HL-60/S4 treated with retinoic acid at 250 ng/mL for 4 days and 3 days (cell line): Measurements from ENCODE around the gene TUBA1A.
"Not testable (repeated sequence)": the region's sequence is repeated elsewhere in the genome, so short reads cannot be mapped to it uniquely, and the experiment has no call there.

ENCODE experiments used
- in situ Hi-C: fragments of 300-500 bp; cut with MboI; formaldehyde crosslinking; loops from 2 replicates; pipeline ENCODE4 v1.7.0; 2022; ENCODE audit warnings: low sequenced_read_pairs

Gene TUBA1A

DNA sequence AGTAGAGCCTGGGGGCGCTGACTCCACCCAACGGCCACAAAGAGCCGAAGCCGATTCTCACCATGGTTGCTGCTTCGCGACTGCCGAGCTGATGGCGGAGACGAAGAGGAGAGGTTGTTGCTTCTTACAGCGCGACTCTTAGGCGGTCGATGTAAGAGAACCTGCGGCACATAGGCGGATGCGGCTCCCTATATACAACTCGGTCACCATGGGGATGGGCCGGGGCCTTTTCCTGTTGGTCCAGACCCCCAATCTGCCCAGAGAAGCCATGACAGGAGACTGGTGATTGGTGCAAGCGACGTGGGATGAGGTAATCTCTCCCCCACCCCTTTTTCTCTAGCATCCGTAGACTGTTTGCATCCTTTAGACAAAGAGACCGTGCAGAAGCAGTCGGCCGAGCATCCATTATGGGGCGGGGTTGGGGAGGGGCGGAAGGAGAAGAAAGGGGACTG lies at the start of gene TUBA1A:
Gene TUBA1A (minus strand): TSS at position 165 of the 452 bp plus-strand sequence. CDS start 101 bp downstream, at position 64.
- in situ Hi-C loops, result no loop called here

DNA sequence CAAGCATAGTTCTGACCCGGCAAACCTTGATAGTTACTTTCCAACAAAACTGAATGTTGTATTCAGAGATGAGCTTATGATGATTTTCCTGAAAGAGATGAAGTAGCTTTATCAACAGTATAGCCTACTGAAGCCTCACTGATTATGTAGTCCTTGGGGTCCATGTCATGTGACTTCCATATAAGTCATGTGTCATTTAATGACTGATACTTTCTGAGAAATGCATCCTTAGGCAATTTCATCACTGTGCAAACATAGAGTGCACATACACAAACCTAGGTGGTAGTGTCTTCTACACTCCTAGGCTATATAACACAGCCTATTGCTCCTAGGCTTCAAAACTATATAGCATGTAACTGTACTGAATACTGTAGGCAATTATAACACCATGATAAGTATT lies 47.5 kb upstream of the TUBA1A start:
- in situ Hi-C loops, result loop anchor here (10.0 kb wide), 1 partner anchor 172 kb away; the partner anchor contains the start of genes KMT2D and RHEBL1

DNA sequence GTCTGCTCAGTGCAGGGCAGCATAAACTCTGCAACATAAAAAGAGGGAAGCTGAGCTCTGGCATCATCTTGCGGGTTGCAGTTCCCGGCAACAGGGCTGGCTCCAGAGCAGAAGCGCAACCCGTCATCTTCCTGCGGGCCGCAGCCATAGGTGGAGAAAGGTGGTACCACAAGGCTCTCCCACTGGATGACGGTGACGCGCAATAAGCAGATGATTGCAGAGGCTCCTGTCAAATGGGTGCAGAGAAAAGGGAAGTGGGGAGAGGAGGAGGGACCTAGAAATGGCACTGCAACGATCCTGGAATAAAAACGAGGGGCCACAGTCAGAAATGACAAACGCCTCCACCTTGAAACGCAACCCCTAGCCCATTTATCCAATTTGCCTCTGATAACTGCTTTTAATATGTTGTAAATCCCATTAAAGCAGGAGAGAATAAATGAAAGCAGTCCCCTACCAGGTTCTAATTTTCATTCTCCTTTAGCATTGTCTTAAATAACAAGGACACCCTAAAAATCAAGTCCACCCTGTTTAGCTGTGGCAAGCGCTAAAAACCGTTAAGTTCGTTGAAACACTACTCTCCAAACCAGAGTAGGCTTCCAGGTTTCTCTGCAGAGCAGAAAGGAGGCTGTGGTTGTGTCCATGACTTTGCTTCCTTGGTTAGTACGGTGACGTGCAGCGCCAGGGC lies 45.1 kb upstream of the TUBA1A start:
- in situ Hi-C loops, result loop anchor here (10.0 kb wide), 1 partner anchor 169 kb away; the partner anchor contains the start of genes KMT2D and RHEBL1

DNA sequence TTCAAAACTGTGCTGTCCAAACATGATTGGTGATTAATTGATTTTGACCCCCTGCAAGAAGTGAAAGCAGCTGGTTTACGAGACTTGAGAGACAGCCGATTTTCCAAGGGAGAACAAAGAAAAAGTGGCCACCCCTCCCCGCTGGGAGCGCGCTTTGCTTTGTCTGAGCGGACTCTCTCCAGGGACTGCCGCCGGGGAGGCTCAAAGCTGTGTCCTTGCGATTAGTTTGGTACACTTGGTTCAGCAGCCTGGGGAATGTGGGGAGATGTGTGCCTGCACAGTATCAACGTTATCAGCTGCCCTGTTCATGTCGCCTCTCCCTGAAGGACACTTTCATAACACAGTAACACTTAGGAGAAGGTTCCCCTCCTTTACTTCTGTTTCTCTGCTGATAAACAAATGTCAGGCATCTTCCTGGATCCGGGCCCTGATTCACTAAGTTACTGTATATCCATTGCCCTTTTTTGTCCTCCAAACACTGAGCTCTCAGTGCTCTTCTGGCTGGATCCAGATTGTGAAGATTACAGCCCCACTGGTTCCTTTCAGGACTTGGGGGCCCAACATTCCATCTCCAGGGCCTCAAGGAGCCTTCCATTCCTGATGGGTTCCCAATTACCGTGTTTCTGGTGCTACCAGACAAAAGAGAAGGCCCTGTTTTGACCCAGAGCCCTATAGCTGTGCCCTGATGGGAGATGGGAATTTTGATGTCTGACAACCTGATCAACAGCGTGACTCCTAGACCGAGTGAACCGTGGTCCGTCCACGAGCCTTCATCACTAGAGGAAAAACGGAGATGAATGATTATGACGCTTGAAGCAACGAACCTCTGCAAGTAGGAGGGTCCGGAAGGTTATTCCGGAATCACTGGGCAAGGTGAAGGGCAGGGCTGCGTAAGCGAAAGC lies 44.3 kb upstream of the TUBA1A start:
- in situ Hi-C loops, result loop anchor here (10.0 kb wide), 1 partner anchor 168 kb away; the partner anchor contains the start of genes KMT2D and RHEBL1

DNA sequence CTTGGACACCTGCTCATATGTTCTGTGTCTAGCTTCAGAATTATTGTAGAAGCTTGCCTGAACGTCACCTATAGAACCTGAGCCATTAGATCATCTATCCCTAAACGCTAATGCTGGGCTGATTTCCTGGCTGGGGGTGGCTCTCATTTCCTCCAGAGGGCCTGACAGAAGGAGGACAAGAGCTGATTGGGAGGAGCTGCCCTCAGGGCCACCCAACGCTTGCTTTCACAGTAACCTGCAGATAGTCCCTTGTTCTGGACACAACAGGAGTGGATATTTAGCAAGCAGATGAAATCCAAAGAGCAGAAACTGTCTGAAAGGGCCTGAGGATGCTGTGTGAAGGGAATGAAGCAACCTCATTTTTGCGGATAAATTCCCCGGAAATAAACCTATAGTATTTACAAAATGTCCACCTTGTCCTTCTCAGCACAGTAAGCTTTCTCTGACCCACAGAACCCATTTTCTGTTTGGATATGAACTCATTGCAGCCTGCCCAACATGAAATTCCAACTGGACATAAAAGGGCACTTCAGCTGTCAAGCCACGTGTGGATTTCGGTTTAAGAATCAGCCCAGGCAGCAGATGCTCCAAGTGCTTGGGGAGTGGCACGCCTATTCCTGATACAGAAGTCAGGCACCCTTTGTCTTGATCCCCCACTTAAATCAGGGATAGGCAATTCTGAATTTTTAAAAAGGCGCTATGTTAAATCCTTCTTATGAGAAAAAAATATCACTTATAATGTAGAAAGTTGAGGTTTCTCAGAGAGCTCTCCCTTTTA lies 43.2 kb upstream of the TUBA1A start:
- in situ Hi-C loops, result loop anchor here (10.0 kb wide), 1 partner anchor 167 kb away; the partner anchor contains the start of genes KMT2D and RHEBL1

DNA sequence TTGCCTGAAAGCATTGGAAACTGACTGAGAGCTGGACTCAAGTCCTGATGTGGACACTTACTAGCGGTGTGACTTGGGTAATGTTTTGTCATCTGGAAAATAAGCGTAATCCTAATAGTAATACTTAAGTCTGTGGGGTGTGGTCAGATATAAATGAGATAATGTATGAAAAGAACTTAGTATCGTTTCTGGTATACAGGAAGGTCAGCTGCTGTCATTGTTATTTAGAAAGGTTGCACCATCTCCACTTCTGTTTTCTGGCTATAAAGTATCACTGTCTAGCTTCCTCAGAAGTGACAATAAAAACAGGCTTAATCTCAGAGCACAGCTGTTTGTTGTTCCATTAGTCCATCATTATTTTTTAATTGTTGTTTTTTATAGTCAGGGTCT lies 41.9 kb upstream of the TUBA1A start:
- in situ Hi-C loops, result loop anchor here (10.0 kb wide), 1 partner anchor 166 kb away; the partner anchor contains the start of genes KMT2D and RHEBL1

DNA sequence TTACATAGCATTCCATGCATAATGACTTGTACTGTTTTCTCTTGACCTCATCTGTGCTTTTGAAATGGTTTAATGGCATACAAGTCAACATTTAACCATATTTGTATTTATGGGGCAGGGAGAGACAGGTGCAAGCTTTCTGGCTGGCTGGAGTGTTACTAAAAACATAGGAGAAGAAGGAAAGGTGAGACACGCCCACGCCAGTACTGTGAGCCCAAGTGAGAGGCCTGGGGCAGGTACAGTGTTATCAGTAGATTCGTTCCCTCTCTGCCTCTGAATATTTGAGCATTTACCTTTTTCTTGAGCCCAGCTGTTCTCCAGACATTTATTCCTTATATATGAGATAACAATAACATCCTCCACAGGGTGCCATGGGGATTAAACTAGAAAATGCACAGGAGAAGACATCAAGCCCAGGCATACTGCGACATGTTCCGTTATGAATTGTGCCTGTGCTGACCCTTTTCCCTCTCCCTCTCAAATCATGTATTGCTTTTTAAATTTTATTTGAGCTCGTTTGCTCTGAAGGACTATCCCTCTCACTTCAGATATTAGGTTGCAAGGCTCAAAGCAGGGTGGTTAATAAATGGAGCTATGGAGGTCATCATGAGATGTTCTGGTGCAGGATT lies 41.4 kb upstream of the TUBA1A start:
- in situ Hi-C loops, result loop anchor here (10.0 kb wide), 1 partner anchor 165 kb away; the partner anchor contains the start of genes KMT2D and RHEBL1

DNA sequence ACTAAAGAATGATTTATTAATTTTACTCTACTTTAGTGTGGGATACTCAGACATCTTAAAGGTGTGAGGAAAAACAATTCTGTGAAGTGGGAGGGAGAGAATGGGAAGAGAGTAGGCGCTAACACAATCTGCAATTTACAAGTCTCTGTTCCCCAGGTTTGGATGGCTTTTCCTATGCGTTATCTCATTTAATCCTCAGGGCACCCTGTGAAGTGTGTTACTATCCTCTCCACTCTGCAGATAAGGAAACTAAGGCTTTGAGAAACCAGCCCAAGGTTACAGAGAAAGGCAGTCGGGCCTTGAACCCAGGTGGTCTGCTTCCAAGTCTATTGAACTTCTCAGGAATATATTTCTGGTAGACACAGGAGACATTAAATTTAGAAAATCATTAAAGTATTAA lies 39.8 kb upstream of the TUBA1A start:
- in situ Hi-C loops, result no loop called here

DNA sequence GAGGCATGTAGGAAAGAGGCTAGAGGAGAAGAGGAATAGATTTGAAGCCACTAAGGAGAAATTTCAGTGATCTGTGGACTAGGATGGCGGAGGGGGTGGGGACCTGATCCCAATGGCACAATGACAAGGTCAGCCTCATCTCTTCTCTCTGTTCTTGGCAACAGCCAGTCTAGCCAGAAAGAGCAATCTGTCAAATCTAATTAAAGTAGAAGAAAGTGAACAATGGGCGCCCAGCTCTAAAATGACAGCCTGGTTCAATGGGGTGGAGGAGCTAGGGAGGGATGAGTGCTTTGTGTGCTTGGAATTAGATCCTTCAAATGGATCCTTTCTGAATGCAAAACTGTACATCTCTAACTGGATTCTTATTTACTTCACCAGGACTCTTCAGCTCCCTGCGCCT lies 38.8 kb upstream of the TUBA1A start:
- in situ Hi-C loops, result no loop called here

DNA sequence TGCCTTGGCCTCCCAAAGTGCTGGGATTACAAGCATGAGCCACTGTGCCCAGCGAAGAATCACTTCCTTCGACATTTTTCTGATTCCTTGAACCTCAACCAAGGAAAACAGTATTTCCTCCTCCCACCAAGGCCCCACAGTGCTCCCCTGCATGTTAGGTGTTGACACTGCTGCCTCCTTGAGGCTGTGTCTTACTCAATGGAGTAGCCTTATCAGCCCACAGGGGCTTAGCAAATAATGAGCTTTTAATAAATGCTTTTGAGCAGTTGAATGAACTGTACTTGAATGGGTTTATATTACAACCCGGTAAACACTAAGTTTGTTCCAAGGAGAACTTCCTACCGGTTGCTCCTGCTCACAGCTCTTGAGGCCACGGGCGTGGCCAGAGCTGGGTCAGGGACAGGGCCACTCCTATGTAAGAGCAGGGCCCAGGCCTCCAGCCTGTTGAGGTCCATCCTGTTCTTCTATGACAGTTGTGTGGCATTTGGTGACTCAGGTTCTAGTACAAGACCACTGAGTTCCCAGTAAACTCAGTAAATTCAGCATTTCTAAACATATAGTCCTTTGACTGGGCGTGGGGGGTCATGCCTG lies 36.8 kb upstream of the TUBA1A start:
- in situ Hi-C loops, result no loop called here

DNA sequence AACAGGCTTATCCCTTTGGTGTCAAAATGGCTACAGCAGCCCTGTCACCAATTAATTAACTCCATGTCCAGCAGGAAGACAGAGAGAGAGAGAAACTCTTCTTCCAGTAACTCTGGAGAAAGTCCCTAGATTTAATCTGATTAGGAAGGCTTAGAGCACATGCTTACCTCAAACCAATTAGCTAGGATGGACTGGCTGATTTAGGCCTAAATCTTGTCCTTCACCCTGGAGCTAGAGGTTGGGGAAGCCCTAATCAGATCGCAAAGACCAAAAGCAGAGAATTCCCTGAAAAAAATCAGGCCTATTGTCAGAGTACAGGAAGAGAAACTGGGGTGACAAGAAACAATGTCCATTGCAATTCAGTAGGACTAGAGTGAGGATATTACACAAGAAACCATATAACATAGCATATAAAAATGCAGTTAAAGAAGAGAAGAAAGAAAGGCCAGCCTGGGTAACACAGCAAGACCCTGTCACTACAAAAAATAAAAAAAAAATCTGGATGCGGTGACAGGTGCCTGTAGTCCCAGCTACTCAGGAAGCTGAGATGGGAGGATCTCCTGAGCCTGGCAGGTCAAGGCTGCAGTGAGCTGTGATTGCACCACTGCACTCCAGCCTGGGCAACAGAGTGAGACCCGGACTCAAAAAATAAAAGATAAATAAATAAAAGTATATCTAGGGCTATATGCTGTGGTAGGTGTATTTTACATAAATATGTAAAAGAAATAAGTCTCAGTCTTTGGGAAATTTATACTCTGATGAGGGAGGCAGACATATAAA lies 34.9 kb upstream of the TUBA1A start:
- in situ Hi-C loops, result no loop called here

DNA sequence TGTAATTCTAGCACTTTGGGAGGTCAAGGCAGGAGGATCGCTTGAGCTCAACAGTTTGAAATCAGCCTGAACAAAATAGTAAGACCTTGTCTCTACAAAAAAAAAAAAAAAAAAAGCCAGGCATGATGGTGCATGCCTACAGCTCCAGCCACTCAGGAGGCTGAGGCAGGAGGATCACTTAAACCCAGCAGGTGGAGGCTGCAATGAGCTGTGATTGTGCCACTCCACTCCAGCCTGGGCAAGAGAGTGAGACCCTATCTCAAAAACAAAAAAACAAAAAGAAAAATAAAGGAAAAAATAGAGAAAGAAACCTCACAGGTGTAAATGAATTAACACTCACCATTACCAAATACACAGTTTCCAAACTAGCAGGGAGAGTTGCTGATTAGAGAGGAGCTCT lies 34.2 kb upstream of the TUBA1A start:
- in situ Hi-C loops, result no loop called here

DNA sequence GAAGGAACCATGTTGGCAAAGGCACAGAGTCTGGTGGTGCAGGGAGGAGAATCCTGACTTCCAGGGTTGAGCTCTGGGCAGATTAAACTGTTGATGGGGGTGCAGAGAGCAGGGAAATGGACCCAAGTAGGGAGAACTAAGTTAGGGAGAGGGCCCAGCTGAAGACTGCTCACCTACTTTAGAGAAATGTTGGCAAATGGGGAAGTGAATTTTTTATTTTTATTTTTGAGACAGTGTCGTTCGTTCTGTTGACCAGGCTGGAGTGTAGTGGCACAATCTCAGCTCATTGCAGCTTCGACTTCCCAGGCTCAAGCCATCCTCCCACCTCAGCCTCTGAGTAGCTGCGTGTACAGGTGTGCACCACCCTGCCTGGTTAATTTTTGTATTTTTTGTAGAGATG lies 32.1 kb upstream of the TUBA1A start:
- in situ Hi-C loops, result no loop called here

DNA sequence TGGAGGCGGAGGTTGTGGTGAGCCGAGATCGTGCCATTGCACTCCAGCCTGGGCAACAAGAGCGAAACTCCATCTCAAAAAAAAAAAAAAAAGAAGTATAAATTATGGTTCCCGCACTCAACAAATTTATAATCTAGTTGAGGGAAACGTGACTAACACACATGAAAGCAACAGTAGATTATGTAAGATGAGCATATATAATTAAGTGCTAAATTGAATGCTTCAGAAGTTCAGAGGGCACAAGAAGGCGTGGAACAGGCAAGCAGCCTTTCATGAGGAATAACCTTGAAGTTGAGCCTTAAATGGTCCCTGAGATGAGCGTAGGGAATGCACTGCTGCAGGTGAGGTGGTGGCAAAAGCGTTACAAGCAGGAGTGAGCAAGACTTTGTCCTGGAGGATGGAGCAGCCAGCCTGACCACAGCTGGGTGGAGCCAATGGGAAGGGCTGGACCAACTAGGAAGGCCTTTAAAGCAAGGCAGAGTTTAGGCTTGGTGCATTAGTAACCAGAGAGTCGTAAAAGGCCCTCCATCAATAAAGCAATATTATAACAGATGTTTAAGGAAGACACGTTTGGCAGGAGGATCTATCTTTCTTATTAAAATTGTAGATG lies 30.6 kb upstream of the TUBA1A start:
- in situ Hi-C loops, result no loop called here

DNA sequence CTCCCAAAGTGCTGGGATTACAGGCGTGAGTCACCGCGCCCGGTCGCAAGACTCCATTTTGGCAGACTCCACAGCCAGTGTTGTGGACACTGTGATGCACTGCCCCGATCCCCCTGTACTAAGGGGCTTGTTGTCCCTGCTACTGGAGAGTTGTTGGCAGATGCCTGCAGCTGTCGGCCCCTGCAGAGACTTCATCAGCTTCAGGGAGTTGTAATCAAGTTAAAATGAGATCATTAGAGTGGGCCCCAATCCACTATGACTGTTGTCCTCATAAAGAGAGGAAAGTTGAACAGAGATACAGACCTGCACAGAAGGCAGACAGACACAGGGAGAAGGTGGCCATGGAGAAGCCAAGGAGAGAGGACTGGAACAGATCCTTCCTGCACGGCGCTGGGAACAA lies 23.7 kb upstream of the TUBA1A start:
- in situ Hi-C loops, result no loop called here

DNA sequence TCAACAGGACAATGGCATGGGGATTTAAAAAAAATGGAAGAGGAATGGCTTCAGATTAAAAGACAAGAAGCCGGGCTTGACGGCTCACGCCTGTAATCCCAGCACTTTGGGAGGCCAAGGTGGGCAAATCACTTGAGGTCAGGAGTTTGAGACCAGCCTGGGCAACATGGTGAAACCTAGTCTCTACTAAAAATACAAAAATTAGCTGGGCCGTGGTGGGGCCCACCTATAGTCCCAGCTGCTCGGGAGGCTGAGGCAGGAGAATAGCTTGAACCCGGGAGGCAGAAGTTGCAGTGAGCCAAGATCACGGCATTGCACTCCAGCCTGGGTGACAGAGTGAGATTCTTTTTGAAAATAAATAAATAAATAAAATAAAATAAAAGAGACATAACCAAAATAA lies 21.8 kb upstream of the TUBA1A start:
- in situ Hi-C loops, result not testable (repeated sequence)

DNA sequence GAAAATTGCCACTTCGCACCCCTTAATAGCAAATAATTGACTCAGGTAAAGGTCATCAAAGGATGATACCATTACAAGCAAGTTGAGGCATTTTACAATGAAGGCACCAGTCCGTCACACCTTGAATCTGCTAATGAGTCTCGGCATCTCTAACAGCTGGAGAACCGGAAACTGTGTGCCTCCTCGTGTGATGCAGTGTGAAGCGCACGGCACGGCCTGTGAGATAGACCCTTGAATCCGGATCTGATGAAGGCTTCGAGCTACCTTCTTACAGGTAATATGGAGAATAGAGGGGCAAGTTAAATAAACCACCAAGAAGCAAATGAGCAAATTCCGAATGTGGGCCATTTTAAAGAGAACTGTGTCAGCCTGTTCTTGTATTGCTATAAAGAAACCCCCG lies 19.8 kb upstream of the TUBA1A start:
- in situ Hi-C loops, result no loop called here

DNA sequence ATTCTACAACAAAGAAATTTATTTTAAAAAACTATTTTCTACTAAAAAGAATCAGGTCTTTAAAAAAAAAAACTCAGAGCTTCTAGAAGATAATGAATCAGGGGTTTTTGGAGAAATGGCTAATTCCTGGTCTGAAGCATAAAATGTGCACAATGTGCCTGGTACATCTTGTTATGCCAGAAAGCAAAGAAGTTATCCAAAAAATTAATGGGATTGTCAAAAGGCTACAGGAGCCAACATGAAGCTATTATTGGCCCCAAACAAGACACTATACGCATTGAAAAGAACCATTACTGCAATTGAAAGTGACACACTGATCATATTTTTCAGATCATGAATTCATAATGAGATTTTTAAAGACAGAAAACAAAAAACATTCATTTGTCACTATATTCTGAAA lies 19.3 kb upstream of the TUBA1A start:
- in situ Hi-C loops, result no loop called here

DNA sequence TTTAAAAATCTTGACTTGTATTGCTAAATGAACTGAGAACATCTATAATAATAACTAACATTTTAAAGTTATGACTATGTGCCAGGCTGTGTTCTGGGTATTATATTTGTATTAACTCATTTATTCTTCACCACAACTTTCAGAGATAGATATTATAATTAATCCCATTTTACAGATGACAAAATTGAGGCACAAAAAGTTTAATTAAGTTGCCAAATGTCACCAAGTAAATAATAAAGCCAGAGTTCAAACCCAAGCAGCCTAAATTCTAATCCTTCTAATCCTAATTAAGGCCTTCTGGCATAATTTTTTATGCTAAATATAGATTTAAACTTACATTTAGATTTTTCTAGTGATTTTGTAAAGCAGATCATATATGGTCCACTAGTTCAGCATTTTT lies 17.5 kb upstream of the TUBA1A start:
- in situ Hi-C loops, result no loop called here
